ENCODE measurements around the gene COX8A.
"Not testable (repeated sequence)": the region's sequence is repeated elsewhere in the genome, so short reads cannot be mapped to it uniquely, and the experiment has no call there.

The COX8A gene, protein sequence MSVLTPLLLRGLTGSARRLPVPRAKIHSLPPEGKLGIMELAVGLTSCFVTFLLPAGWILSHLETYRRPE

DNA sequence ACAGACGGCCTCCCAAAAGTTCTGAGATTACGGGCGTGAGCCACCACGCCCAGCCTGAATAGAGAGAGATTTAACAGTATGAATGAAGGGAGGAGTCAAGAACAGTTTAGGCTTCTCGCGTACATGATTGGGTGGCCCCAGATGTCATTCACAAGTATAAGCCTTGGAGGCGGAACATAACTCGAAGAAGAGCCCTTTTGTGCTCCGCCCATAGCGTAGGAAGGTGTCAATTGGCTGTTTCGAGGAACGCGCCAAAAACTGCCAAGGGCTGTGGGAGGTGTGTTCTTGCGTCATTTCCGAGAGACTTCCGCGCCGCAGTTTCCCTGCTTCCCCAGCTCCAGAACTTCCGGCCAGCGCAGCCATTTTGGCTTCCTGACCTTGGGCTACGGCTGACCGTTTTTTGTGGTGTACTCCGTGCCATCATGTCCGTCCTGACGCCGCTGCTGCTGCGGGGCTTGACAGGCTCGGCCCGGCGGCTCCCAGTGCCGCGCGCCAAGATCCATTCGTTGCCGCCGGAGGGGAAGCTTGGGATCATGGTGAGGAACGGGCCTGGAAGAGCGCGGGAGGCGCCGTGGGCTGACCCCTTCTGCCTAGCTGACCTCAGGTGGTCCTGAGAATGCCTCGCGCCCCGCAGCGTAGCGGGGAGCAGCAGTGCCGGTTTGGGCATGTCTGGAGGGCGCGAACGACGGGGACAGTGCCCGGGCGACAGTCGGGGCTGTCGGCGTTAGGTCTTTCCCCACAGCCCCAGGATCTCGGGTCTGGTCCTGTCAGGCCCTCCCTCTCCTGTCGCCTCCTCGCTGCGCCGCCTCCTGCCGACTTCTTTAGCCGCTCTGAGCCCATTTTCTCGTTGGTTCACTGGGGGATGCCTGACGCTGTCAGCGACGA is at the start of gene COX8A:
COX8A (plus strand) TSS at position 362 of the 885 bp plus-strand sequence; CDS start at position 423, 61 bp downstream.
- in situ Hi-C loops (cut with MboI; ENCODE audit: low sequenced_read_pairs), result no loop called here

DNA sequence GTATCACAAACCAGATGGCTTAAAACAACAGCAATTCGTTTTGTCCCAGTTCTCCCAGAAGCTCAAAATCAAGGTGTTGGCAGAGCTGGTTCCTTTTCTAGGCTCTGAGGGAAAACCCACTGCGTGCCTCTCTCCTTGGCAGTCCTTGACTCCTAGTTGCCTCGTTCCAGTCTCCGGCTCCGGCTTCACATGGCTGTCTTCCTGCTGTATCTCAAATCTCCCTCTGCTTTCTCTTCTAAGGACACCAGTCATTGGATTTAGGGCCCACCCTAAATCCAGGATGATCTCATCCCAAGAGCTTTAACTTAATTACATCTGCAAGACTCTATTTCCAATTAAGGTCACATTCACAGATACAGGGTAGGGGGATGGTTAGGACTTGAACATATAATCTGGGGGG is 44.8 kb upstream of the COX8A start:
- in situ Hi-C loops (cut with MboI; ENCODE audit: low sequenced_read_pairs), result no loop called here

GRCh38 chr11:63931045-63931444 is 43.4 kb upstream of the COX8A start:
- in situ Hi-C loops (cut with MboI; ENCODE audit: low sequenced_read_pairs), result no loop called here

GRCh38 chr11:63931876-63932275 is 42.5 kb upstream of the COX8A start:
- in situ Hi-C loops (cut with MboI; ENCODE audit: low sequenced_read_pairs), result no loop called here

DNA sequence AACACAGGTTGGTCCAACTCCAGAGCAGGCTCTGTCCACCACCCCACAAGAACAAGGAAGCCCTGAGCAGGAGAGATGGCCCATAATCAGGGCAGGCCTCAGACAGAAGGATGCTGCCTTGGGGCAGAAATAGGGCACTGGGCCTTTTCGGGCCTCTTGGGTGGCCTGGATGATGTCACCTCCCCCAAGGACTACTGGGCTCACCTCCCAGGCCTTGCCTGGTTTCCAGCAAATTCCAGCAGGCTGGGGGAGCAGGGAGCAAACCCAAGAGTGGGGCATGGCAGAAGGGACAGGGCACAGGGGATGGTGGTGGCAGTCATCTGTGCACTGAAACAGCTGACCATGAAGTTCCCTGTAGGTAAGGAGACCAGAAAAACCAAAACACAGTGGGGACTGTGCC is 41.0 kb upstream of the COX8A start:
- in situ Hi-C loops (cut with MboI; ENCODE audit: low sequenced_read_pairs), result no loop called here

DNA sequence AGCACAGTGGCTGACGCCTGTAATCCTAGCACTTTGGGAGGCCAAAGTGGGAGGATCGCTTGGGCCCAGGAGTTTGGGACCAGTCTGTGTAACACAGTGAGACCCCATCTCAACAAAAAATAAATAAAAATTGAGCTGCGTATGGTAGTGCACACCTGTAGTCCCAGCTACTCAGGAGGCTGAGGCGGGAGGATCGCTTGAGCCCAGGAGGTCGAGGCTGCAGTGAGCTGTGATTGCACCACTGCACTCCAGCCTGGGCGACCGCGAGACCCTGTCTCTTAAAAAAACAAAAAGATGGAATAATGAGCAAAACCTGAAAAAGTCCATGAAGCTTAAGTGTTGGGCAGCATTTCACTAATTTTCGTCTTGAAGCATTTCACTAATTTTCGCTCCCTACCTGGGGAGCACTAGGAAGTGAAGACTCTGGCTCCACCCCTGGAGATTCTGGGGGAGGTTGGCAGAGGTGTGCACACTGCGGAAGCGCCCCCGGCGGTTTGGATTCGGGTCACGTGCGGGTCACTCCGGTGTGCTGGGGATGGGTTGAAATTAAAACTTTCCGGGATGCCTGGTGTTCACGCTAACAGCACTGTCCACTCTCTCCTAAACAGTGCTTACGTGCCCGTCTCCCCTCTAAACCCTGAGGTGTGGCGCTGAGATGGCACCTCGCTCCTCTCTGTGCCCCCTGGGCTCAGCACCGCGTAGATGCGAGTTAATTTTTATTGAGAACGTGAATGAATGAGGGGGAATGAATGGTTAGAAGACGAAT is 36.5 kb upstream of the COX8A start:
- in situ Hi-C loops (cut with MboI; ENCODE audit: low sequenced_read_pairs), result no loop called here

DNA sequence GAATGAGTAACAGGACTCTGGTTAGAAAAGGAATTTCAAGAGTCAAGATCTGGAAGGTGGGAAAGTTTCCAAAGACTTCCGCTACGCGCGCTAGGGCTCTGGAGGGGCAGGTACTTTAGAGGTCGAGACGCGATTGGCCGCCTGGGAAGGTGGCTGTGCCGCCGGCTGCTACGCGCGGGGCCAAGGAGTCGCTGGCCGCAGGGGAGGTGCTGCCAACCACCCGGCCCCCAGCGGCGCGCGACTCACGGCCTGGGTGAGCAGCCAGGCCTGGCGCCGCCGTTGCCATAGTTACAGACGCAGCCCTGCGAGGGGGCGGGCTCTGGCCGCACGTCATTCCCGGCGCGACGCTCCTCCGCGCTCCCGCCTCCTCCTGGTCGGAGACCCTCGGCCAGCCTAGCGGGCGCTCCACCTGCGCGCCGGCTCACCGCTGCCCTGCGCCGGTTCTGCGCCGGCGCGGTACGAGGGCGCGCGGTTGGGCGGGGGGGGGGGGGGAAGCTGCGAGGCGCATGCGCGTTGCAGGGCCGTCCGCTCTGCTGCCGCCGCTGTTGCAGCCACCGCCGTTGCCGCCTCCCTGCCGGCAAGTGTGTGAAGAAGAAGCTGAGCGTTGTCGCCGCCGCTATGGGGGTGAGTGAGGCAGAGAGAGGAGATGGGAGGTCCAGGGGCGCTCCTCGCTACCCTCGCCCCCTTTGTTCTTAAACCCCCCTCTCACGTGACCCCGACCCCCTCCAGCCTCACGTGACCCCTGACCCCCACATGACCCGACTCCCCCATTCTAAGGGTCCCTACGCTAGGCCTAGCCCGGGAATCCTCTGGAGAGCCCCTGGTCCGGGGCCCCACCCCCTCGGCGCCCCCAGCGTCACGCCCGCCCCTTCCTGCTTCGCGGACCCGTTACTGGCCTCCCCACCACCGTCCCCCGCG is 35.7 kb upstream of the COX8A start, which contains the start of gene NAA40:
NAA40 (plus strand) TSS at position 524 of the 918 bp plus-strand sequence; CDS start at position 619, 95 bp downstream.
- in situ Hi-C loops (cut with MboI; ENCODE audit: low sequenced_read_pairs), result no loop called here

DNA sequence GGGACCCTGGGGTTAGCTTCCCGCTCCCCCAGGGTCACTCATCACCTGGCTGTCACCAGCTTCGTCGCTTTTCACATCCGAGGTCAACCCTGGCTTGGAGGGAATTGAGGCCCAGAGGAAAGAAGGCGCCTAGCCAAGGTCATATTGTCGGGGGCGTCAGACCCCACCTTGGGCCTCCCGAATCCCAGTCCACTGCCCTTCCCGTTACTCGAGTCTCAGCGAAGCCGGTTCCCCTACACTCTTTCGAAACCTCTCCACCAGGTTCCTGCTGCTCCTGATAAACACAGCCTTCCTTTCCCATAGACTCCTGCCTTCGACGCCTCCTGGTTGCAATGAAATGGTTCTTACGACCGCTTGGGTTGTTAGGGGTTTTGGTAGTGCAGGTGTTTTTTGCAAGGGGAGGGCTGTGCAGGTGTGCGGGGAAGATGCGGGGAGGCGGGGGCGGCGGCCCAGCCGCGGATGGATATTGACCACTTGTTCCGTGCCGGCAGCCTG is 35.0 kb upstream of the COX8A start:
- in situ Hi-C loops (cut with MboI; ENCODE audit: low sequenced_read_pairs), result no loop called here

DNA sequence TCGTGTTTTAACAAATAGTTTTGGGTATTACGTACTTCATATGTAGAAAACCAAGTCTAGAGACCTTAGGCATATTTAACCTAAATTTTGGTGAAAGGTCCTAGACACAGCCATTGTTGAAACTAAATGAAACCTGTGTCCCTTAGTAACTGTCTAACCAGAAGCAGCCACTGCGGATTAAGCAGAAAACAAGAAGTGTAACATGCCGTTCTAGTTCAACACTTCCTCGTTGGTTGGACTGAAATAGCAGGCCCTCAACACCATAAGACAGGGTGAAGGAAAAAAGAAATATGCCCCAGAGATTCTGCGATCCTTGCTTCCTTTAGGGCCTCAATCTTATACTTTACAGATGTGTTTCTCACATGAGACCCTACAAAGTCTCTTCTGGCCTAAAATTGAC is 33.6 kb upstream of the COX8A start:
- in situ Hi-C loops (cut with MboI; ENCODE audit: low sequenced_read_pairs), result no loop called here

- in situ Hi-C loops (cut with MboI; ENCODE audit: low sequenced_read_pairs), result no loop called here
These were observed 32.5 kb upstream of the COX8A start for GRCh38 chr11:63941901-63942300.

DNA sequence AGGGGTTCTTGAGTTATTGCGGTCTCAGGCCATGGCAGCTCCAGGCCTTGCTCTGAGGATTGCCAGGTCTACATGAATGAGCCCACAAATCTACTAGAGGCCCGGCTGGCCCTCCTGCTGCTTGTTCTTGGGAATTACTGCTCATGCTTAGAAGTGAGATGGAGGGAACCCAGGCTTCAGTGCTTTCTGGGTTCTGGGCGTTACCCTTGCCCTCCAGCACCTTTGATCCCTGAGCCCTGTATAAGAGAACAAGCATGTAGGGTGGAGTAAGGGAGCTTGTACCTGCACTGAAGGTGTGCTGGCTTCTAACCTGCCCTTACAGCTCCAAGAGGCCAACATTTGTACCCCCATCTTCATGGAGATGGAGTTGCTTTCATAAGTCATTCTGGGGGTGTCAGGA is 31.6 kb upstream of the COX8A start:
- in situ Hi-C loops (cut with MboI; ENCODE audit: low sequenced_read_pairs), result no loop called here

DNA sequence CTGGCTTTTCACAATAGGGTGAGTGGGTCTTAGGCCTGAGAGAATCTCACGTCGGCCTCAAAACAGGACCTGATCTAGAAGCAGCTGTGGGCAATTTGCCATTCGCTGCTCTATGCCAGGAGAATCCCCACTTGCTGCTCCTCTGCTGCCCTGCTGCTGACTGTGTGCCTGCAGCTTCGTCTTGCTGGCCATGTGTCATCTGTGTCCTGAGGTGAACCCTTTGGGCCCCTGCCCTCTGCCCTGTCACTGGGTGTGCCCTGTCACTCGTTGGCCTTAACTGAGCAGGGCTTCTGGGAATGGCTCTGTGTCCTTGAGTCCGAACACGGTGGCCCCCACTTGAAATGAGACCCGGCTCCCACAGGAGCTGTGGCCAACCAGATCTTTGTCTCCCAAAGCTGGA is 29.4 kb upstream of the COX8A start:
- in situ Hi-C loops (cut with MboI; ENCODE audit: low sequenced_read_pairs), result no loop called here

DNA sequence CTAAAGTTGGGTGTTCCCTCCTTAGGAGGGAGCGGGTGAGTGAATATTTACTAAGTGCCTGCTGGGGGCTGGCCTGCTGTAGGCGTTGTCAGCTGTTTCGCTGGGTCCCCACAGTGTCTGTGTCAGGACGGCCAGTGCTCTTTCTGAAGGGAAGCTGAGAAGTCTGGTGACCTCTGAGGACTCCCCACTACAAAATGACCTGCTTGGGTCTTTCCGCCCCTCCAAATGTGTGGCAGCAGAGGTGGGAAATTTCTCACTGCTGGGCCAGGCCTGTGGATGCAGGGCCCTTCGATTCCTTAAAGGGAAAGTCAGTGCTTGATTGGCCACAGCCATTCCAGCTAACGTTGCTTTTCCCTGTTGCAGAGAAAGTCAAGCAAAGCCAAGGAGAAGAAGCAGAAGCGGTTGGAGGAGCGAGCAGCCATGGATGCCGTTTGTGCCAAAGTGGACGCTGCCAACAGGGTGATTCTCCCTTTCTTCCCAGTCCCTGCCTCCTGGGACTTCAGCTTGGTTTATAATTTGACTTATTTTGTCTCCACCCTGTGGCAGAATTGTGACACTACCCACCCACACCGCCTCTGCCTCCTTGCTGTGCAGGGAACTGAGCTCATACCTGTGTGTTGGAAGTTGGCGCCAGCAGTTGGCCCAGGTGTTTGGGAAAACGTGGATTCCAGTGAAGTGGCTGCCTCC is 28.8 kb upstream of the COX8A start:
- in situ Hi-C loops (cut with MboI; ENCODE audit: low sequenced_read_pairs), result no loop called here

DNA sequence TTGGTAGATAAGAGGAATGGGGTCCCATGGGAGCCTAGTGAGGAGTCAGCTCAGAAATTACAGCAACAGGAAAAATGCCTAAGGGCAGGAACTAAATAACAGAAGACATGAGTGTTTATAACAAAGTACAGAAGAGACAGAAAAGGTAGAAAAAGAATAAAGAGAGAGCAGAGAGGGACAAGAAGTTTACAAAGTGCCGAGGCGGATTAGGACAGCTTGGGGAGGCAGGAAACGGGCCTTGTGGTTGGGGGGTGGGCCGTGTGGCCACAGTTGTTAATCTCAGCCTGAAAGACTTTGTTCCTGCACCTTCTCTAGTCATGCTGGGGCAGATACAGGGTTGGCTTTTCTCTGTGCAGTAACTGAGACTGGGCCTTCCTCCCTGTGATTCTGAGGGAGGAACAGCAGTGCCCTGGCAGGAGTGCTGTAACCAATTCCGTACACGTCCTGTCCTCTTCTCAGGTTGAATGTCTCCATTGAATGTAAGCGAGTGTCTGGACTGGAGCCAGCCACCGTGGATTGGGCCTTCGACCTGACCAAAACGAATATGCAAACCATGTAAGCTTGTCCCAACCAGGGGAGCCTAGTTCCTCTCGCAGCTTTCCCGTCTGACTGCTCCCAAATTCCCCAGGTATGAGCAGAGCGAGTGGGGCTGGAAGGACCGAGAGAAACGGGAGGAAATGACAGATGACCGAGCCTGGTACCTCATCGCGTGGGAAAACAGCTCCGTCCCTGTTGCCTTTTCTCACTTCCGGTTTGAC is 22.5 kb upstream of the COX8A start:
- in situ Hi-C loops (cut with MboI; ENCODE audit: low sequenced_read_pairs), result no loop called here

DNA sequence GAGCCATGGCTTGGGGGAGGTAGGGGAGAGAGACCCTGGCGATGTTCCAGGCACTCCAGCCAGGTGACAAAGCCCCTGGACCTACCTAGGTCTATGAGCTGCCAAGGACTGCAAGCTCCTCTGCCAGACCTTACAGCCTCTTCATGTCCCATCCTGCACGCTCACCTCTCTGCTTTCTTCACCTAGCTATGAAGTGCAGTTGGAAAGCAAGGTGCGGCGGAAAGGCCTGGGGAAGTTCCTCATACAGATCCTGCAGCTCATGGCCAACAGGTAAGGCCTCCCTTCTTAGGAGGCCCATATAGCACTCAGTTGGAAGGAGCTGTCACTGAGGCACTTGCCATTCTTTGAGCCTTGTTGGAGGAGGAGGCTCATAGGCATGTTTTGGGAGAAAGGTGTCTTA is 21.9 kb upstream of the COX8A start:
- in situ Hi-C loops (cut with MboI; ENCODE audit: low sequenced_read_pairs), result no loop called here

DNA sequence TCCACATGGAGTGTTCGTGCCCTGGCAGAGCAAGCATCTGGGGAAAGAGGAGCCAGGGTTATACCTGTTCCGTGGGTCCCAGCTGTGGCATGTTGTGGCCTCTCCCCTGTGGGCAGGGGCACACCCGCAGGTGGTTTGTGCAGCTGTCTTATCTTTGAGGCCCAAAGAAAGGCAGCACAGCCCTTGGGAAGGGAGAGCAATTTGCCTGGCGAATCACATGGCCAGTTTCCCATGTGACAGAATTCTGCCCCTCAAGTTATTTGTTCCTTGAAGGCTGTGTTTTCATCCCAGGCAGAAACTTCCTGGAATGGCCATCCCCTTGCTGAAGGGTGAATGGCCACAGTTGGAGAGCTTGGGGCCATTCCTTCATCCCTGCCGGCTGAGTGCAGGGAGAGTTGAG is 16.4 kb upstream of the COX8A start:
- in situ Hi-C loops (cut with MboI; ENCODE audit: low sequenced_read_pairs), result no loop called here

DNA sequence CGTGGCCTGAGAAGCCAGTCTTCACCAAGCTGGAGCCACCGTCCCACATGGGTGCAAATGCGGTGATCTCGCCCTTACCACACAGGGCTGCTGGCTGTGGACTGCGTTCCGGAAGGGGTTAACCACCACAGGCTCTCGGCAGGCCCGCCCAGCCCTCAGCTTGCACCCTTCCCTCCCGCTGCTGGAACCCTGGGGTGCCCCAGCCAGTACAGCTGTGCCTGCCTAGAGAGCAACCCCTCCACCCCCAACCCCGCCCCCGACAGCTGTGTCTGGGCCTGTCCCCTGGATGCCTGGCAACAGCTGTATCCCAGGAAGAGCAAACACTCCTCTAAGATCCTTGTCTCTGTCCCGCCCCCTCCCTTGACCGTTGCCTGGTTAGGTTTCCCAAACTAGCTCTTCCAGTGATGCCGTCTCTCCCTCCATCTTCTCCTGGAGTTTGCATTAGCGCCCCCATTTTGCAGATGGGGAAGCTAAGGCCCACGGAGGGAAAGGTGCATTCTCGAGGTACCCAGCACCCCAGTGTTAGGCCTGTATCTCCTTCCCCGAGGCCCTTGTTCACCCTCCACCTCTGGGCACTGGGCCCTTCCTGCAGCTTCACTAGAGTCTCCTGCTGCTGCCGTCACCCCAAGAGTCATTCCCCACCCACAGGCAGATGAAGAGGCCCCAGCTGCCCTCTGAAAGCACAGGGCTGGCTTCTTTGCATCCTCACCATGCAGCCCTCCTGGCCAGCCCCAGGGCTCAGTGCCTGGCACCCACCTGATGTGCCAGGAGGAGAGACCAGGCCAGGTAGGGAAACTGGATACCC is 12.6 kb upstream of the COX8A start:
- in situ Hi-C loops (cut with MboI; ENCODE audit: low sequenced_read_pairs), result no loop called here

- in situ Hi-C loops (cut with MboI; ENCODE audit: low sequenced_read_pairs), result not testable (repeated sequence)
These were observed 10.5 kb upstream of the COX8A start for GRCh38 chr11:63963895-63964294.

Data from HL-60/S4 (cell line).